Neural cell (in vitro differentiated cells): ENCODE measurements around the gene TEAD4.

Experiments
- CTCF ChIP-seq: fragments of 450-650 bp; IDR thresholded peaks from 2 replicates; pipeline ENCODE4 v1.5.1; 2014; ENCODE audit warnings: antibody characterized with exemption, mild to moderate bottlenecking, moderate library complexity; ENCODE audit not compliant: poor library complexity, severe bottlenecking
- EP300 ChIP-seq: fragments of 450-650 bp; conservative IDR thresholded peaks from 2 replicates; pipeline ENCODE4 v1.6.1; 2014; ENCODE audit warnings: antibody characterized with exemption, mild to moderate bottlenecking, moderate library complexity; ENCODE audit not compliant: poor library complexity, severe bottlenecking
- EZH2 ChIP-seq: fragments of 200-600, 300-800 bp; shearing (Covaris generic), sonication (generic); IDR thresholded peaks from 2 replicates; pipeline ENCODE4 v1.6.1; 2014; ENCODE audit warnings: antibody characterized with exemption, low read length, borderline replicate concordance, mild to moderate bottlenecking; ENCODE audit not compliant: insufficient read depth, poor library complexity, severe bottlenecking
- MXI1 ChIP-seq: fragments of 450-650 bp; conservative IDR thresholded peaks from 2 replicates; pipeline ENCODE4 v1.6.1; 2014; ENCODE audit warnings: antibody characterized with exemption, mild to moderate bottlenecking; ENCODE audit not compliant: poor library complexity, severe bottlenecking
- POLR2AphosphoS5 ChIP-seq: IDR thresholded peaks from 2 replicates; pipeline ENCODE4 v1.6.1; 2012
- RAD21 ChIP-seq: fragments of 450-650 bp; conservative IDR thresholded peaks from 2 replicates; pipeline ENCODE4 v1.6.1; 2014; ENCODE audit warnings: antibody characterized with exemption, mild to moderate bottlenecking, moderate library complexity
- SMC3 ChIP-seq: fragments of 450-650 bp; conservative IDR thresholded peaks from 2 replicates; pipeline ENCODE4 v1.6.1; 2014; ENCODE audit warnings: antibody characterized with exemption, mild to moderate bottlenecking, moderate library complexity; ENCODE audit not compliant: poor library complexity
- TAF1 ChIP-seq: IDR thresholded peaks from 2 replicates; pipeline ENCODE4 v1.6.1; 2012; ENCODE audit warnings: low read depth
- TF ChIP-seq, protein P1 (sequence below): IDR thresholded peaks from 2 replicates; pipeline ENCODE4 v1.6.1; 2012; ENCODE audit warnings: borderline replicate concordance

DNA sequence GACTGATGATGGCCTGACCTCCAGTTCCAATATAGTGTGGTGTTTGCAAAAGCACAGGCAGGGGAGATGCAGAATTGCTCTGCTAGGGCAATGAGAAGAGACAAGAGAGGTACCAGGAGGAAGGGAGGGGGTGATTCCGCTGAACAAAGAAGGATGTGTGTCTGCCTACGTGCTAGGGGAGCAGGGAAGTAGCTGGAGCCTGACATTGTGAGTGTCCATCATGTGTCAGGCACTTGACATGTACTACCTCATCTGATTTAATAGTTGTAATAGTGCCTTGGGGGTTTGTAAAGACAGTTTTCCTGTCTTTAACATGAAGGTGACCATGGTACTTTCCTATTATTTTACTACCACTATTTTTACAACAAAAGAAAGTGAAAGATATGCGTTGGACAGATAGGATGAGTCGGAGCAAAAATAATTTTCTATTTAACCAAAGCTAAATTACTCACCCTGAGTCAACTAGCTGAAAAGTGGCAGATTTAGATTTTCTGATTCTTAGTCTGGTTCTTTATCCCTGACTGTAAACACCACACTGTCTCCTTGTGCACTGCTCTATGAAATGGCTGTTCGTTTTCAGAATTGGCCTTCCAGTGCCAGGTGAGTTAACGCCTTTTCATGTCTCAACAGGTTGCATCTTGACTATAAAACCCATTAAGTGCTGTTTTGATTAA, 33.7 kb upstream of the TEAD4 start:
- no peak for TF ChIP-seq CTCF
- TF ChIP-seq TAF1, result no peak
- no peak for TF ChIP-seq SMC3
- TF ChIP-seq EZH2, result no peak
- TF ChIP-seq, protein P1, sequence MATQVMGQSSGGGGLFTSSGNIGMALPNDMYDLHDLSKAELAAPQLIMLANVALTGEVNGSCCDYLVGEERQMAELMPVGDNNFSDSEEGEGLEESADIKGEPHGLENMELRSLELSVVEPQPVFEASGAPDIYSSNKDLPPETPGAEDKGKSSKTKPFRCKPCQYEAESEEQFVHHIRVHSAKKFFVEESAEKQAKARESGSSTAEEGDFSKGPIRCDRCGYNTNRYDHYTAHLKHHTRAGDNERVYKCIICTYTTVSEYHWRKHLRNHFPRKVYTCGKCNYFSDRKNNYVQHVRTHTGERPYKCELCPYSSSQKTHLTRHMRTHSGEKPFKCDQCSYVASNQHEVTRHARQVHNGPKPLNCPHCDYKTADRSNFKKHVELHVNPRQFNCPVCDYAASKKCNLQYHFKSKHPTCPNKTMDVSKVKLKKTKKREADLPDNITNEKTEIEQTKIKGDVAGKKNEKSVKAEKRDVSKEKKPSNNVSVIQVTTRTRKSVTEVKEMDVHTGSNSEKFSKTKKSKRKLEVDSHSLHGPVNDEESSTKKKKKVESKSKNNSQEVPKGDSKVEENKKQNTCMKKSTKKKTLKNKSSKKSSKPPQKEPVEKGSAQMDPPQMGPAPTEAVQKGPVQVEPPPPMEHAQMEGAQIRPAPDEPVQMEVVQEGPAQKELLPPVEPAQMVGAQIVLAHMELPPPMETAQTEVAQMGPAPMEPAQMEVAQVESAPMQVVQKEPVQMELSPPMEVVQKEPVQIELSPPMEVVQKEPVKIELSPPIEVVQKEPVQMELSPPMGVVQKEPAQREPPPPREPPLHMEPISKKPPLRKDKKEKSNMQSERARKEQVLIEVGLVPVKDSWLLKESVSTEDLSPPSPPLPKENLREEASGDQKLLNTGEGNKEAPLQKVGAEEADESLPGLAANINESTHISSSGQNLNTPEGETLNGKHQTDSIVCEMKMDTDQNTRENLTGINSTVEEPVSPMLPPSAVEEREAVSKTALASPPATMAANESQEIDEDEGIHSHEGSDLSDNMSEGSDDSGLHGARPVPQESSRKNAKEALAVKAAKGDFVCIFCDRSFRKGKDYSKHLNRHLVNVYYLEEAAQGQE, result no peak
- peak; percentile 58 for TF ChIP-seq POLR2AphosphoS5
- TF ChIP-seq EP300, result peak; percentile 88
- no peak for TF ChIP-seq MXI1
- no peak for TF ChIP-seq RAD21
